GM23338 (cell line): ENCODE data around the gene XRCC4.

Experiments
- CREB1 ChIP-seq: fragments of 250-450 bp; sonication (Bioruptor Pico); IDR thresholded peaks from 2 replicates; pipeline ENCODE4 v1.5.0; 2020; ENCODE audit warnings: low read depth, mild to moderate bottlenecking, moderate library complexity
- ETS1 ChIP-seq: IDR thresholded peaks from 2 replicates; pipeline ENCODE4 v1.6.1; 2016; ENCODE audit warnings: antibody characterized with exemption
- EZH2 ChIP-seq: fragments of 200-600 bp; sonication (generic); IDR thresholded peaks from one replicate; pipeline ENCODE4 v1.8.0; 2017; ENCODE audit warnings: antibody characterized with exemption, mild to moderate bottlenecking, low read depth; ENCODE audit not compliant: unreplicated experiment
- EZH2phosphoT487 ChIP-seq: fragments of 200-600 bp; sonication (generic); IDR thresholded peaks from one replicate; pipeline ENCODE4 v1.8.1; 2018; ENCODE audit warnings: antibody characterized with exemption; ENCODE audit not compliant: unreplicated experiment
- JUNB ChIP-seq: IDR thresholded peaks from one replicate; pipeline ENCODE4 v1.6.1; 2016; ENCODE audit warnings: antibody characterized with exemption; ENCODE audit not compliant: unreplicated experiment
- NANOG ChIP-seq: IDR thresholded peaks from 2 replicates; pipeline ENCODE4 v1.6.1; 2016; ENCODE audit warnings: antibody characterized with exemption, borderline replicate concordance
- POLR2AphosphoS5 ChIP-seq: IDR thresholded peaks from 2 replicates; pipeline ENCODE4 v1.6.1; 2016; ENCODE audit warnings: antibody characterized with exemption, low read depth
- REST ChIP-seq: IDR thresholded peaks from one replicate; pipeline ENCODE4 v1.6.1; 2018; ENCODE audit warnings: antibody characterized with exemption; ENCODE audit not compliant: unreplicated experiment
- STAT1 ChIP-seq: IDR thresholded peaks from one replicate; pipeline ENCODE4 v1.6.1; 2016; ENCODE audit warnings: antibody characterized with exemption; ENCODE audit not compliant: unreplicated experiment
- TF ChIP-seq, protein P1 (sequence below), 2 experiments: fragments of 200-600 bp in 1 of 2; sonication (generic) in 1 of 2; conservative IDR thresholded peaks; 2 replicates each; pipeline versions ENCODE4 v1.5.1 to v1.6.1; 2016 to 2017; ENCODE audit warnings: antibody characterized with exemption in 2 of 2, low read depth in 2 of 2, mild to moderate bottlenecking in 2 of 2, moderate library complexity in 1 of 2
- TF ChIP-seq, protein P2 (sequence below): fragments of 250-450 bp; sonication (Bioruptor Pico); IDR thresholded peaks from 2 replicates; pipeline ENCODE4 v1.5.0; 2020; ENCODE audit warnings: mild to moderate bottlenecking, moderate library complexity

DNA sequence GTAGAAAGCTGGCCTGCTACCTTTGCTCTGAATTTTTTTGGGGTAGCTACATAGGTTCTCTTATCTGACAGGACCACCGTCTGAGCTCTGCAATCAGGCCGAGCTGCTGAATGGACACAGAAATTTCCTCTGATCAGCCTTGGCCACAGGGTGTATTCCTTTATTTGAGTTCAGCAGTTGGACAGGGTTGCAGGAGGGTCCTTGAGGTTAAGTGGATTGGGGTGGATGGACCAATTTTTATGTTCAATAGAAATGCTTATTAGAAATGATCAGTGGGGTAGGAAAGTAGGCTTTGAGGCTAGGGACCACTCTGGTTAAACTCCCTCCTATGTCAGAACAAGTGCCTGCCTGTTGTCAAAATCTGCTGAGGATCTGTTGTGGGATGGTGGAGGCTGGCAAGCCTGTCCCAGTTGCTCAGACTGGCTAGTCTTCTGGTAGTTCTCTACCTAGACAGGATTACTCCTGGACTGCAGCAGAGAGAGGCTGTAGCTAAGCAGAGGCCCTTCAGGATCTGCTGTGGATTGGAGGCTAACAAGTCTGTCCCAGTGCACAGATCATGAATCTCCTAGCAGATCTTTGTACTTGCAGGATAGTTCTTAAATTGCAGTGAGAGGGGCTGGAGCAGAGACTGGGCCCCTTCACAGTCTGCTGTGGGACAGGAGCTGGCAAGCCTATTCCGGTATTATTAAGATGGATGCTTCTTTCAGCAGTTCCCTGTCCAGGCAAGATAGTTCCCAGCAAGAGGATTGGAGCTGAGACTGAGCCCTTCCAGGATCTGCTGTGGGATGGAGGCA, 18.0 kb downstream of the XRCC4 start:
- TF ChIP-seq CREB1 (CRISPR knock-in tag), result no peak
- TF ChIP-seq, protein P1, sequence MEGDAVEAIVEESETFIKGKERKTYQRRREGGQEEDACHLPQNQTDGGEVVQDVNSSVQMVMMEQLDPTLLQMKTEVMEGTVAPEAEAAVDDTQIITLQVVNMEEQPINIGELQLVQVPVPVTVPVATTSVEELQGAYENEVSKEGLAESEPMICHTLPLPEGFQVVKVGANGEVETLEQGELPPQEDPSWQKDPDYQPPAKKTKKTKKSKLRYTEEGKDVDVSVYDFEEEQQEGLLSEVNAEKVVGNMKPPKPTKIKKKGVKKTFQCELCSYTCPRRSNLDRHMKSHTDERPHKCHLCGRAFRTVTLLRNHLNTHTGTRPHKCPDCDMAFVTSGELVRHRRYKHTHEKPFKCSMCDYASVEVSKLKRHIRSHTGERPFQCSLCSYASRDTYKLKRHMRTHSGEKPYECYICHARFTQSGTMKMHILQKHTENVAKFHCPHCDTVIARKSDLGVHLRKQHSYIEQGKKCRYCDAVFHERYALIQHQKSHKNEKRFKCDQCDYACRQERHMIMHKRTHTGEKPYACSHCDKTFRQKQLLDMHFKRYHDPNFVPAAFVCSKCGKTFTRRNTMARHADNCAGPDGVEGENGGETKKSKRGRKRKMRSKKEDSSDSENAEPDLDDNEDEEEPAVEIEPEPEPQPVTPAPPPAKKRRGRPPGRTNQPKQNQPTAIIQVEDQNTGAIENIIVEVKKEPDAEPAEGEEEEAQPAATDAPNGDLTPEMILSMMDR (conservative IDR thresholded peaks at IDR 0.05; ENCODE audit: low read depth in 2 of 2), result no peak
- no peak for TF ChIP-seq NANOG
- TF ChIP-seq EZH2, result no peak
- no peak for TF ChIP-seq STAT1
- no peak for TF ChIP-seq ETS1
- TF ChIP-seq POLR2AphosphoS5, result no peak
- no peak for TF ChIP-seq JUNB
- no peak for TF ChIP-seq REST
- TF ChIP-seq, protein P2, sequence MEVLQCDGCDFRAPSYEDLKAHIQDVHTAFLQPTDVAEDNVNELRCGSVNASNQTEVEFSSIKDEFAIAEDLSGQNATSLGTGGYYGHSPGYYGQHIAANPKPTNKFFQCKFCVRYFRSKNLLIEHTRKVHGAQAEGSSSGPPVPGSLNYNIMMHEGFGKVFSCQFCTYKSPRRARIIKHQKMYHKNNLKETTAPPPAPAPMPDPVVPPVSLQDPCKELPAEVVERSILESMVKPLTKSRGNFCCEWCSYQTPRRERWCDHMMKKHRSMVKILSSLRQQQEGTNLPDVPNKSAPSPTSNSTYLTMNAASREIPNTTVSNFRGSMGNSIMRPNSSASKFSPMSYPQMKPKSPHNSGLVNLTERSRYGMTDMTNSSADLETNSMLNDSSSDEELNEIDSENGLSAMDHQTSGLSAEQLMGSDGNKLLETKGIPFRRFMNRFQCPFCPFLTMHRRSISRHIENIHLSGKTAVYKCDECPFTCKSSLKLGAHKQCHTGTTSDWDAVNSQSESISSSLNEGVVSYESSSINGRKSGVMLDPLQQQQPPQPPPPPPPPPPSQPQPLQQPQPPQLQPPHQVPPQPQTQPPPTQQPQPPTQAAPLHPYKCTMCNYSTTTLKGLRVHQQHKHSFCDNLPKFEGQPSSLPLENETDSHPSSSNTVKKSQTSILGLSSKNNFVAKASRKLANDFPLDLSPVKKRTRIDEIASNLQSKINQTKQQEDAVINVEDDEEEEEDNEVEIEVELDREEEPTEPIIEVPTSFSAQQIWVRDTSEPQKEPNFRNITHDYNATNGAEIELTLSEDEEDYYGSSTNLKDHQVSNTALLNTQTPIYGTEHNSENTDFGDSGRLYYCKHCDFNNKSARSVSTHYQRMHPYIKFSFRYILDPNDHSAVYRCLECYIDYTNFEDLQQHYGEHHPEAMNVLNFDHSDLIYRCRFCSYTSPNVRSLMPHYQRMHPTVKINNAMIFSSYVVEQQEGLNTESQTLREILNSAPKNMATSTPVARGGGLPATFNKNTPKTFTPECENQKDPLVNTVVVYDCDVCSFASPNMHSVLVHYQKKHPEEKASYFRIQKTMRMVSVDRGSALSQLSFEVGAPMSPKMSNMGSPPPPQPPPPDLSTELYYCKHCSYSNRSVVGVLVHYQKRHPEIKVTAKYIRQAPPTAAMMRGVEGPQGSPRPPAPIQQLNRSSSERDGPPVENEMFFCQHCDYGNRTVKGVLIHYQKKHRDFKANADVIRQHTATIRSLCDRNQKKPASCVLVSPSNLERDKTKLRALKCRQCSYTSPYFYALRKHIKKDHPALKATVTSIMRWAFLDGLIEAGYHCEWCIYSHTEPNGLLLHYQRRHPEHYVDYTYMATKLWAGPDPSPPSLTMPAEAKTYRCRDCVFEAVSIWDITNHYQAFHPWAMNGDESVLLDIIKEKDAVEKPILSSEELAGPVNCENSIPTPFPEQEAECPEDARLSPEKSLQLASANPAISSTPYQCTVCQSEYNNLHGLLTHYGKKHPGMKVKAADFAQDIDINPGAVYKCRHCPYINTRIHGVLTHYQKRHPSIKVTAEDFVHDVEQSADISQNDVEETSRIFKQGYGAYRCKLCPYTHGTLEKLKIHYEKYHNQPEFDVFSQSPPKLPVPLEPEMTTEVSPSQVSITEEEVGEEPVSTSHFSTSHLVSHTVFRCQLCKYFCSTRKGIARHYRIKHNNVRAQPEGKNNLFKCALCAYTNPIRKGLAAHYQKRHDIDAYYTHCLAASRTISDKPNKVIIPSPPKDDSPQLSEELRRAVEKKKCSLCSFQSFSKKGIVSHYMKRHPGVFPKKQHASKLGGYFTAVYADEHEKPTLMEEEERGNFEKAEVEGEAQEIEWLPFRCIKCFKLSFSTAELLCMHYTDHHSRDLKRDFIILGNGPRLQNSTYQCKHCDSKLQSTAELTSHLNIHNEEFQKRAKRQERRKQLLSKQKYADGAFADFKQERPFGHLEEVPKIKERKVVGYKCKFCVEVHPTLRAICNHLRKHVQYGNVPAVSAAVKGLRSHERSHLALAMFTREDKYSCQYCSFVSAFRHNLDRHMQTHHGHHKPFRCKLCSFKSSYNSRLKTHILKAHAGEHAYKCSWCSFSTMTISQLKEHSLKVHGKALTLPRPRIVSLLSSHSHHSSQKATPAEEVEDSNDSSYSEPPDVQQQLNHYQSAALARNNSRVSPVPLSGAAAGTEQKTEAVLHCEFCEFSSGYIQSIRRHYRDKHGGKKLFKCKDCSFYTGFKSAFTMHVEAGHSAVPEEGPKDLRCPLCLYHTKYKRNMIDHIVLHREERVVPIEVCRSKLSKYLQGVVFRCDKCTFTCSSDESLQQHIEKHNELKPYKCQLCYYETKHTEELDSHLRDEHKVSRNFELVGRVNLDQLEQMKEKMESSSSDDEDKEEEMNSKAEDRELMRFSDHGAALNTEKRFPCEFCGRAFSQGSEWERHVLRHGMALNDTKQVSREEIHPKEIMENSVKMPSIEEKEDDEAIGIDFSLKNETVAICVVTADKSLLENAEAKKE (CRISPR knock-in tag), result no peak
- no peak for TF ChIP-seq EZH2phosphoT487
